KMS-11 (cell line): ENCODE measurements around the gene DDAH1.

ENCODE experiments used
- H2AFZ ChIP-seq: fragments of 200-600 bp; sonication (generic); 2 replicates; pipeline ENCODE4 v1.6.1; 2016; ENCODE audit warnings: antibody characterized with exemption, mixed run types, low read depth
- H3K27ac ChIP-seq: fragments of 200-600 bp; sonication (generic); 2 replicates; pipeline ENCODE4 v1.6.1; 2016; ENCODE audit warnings: mild to moderate bottlenecking, mixed run types
- H3K27me3 ChIP-seq: fragments of 200-600 bp; sonication (generic); 2 replicates; pipeline ENCODE4 v1.6.1; 2017; ENCODE audit warnings: mild to moderate bottlenecking, low read depth, mixed run types, moderate library complexity; ENCODE audit not compliant: insufficient read depth
- H3K36me3 ChIP-seq: fragments of 200-600 bp; sonication (generic); 2 replicates; pipeline ENCODE4 v1.6.1; 2017; ENCODE audit warnings: mild to moderate bottlenecking, mixed run types; ENCODE audit not compliant: insufficient read depth
- H3K4me1 ChIP-seq: fragments of 200-600 bp; sonication (generic); 2 replicates; pipeline ENCODE4 v1.6.1; 2016; ENCODE audit warnings: mild to moderate bottlenecking, low read depth, mixed run types; ENCODE audit not compliant: poor library complexity, severe bottlenecking
- H3K4me2 ChIP-seq: fragments of 200-600 bp; sonication (generic); 2 replicates; pipeline ENCODE4 v1.7.0; 2016; ENCODE audit warnings: mild to moderate bottlenecking, mixed run types
- H3K4me3 ChIP-seq: fragments of 200-600 bp; sonication (generic); IDR thresholded peaks from 2 replicates; pipeline ENCODE4 v1.6.1; 2017; ENCODE audit warnings: low read depth, low read length, mixed read lengths; ENCODE audit not compliant: insufficient read depth
- H3K79me2 ChIP-seq: fragments of 200-600 bp; sonication (generic); 2 replicates; pipeline ENCODE4 v1.6.1; 2016; ENCODE audit warnings: low read depth, mixed run types; ENCODE audit not compliant: insufficient read depth
- H3K9ac ChIP-seq: fragments of 200-600 bp; sonication (generic); 2 replicates; pipeline ENCODE4 v1.6.1; 2016; ENCODE audit warnings: mild to moderate bottlenecking, mixed run types
- H4K20me1 ChIP-seq: fragments of 200-600 bp; sonication (generic); 2 replicates; pipeline ENCODE4 v1.6.1; 2016; ENCODE audit warnings: mild to moderate bottlenecking, mixed run types; ENCODE audit not compliant: insufficient read depth
- TF ChIP-seq, protein P1 (sequence below): fragments of 200-600 bp; sonication (generic); conservative IDR thresholded peaks from 2 replicates; pipeline ENCODE4 v1.6.1; 2017; ENCODE audit warnings: low read depth, mild to moderate bottlenecking, antibody characterized with exemption, low read length, moderate library complexity, mixed read lengths

Gene DDAH1

DNA sequence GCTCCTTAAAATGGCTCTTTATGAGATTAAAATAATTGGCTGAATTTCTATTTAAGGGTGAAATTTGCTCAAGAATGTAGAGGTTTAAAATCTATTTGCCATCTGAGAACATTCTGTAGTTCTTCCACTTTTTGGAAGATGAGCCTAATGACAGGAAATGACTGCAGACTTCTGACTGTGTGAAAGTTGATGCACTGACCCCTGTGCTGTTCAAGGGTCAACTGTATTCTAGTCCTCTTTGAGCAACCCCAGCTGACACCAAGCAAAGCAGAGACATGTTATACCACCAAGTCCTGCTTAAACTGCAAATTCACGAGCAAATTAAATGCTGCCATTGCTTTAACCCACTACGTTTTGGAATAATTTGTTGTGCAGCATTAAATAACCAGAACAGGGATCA is 26.6 kb downstream of the DDAH1 start:
- H3K36me3 ChIP-seq = no peaks in the 10 kb centered on the region
- TF ChIP-seq, protein P1, sequence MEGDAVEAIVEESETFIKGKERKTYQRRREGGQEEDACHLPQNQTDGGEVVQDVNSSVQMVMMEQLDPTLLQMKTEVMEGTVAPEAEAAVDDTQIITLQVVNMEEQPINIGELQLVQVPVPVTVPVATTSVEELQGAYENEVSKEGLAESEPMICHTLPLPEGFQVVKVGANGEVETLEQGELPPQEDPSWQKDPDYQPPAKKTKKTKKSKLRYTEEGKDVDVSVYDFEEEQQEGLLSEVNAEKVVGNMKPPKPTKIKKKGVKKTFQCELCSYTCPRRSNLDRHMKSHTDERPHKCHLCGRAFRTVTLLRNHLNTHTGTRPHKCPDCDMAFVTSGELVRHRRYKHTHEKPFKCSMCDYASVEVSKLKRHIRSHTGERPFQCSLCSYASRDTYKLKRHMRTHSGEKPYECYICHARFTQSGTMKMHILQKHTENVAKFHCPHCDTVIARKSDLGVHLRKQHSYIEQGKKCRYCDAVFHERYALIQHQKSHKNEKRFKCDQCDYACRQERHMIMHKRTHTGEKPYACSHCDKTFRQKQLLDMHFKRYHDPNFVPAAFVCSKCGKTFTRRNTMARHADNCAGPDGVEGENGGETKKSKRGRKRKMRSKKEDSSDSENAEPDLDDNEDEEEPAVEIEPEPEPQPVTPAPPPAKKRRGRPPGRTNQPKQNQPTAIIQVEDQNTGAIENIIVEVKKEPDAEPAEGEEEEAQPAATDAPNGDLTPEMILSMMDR = no peak
- H2AFZ ChIP-seq = no peak overlapping the region
- no peak overlapping the region for H3K4me3 ChIP-seq
- no peaks in the 10 kb centered on the region for H4K20me1 ChIP-seq
- no peak overlapping the region for H3K27ac ChIP-seq
- no peak overlapping the region for H3K4me2 ChIP-seq
- H3K4me1 ChIP-seq = no peaks in the 10 kb centered on the region
- no peaks in the 10 kb centered on the region for H3K79me2 ChIP-seq
- H3K9ac ChIP-seq = no peak overlapping the region
- H3K27me3 ChIP-seq = no peaks in the 10 kb centered on the region

DNA sequence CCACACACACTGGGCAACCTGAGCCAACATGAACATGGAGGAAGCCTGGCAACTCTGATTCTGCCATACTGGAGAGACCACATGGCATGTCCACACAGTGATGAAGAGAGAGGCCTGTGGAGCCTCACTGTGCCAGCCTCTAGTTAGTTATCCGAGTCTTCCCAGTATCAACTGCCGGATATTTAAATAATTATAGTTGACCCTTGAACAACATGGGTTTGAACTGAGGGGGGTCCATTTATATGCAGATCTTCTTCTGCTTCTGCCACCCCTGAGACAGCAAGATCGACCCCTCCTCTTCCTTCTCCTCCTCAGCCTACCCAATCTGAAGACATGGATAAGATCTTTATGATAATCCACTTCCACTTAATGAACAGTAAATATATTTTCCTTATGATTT is 27.8 kb downstream of the DDAH1 start:
- Histone ChIP-seq H3K4me1 (no peaks in the 10 kb centered on the region), H3K4me2 (no peak overlapping the region), H3K9ac (no peak overlapping the region), H3K27ac (no peak overlapping the region), H3K27me3 (no peaks in the 10 kb centered on the region), H3K4me3 (no peak overlapping the region), H2AFZ (no peak overlapping the region), H3K36me3 (no peaks in the 10 kb centered on the region), H4K20me1 (no peaks in the 10 kb centered on the region), H3K79me2 (no peaks in the 10 kb centered on the region)
- TF ChIP-seq, protein P1 = no peak

DNA sequence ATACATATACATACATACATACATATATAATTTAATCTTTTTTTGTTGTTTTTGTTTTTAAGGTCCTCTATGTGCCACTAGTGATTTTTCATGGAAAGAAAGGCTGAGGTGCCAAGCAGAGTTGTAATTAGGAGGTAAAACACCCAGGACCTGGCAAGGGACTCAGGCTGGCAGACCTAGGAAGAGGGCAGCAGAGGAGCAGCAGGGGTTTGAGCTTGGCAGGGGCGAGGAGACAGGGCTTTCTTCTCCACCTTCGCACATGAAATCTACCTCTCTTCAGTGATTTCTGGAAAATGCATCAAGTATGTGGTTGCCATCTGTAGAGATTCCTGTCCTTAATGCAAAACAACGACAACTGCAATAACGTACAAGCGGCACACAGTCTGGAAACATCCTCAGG is 31.9 kb downstream of the DDAH1 start:
- Histone ChIP-seq H3K4me1 (no peaks in the 10 kb centered on the region), H3K27ac (no peak overlapping the region), H3K9ac (no peak overlapping the region), H2AFZ (no peak overlapping the region), H3K27me3 (no peaks in the 10 kb centered on the region), H3K4me2 (no peak overlapping the region), H3K36me3 (no peaks in the 10 kb centered on the region), H3K4me3 (no peak overlapping the region), H3K79me2 (no peaks in the 10 kb centered on the region), H4K20me1 (no peaks in the 10 kb centered on the region)
- TF ChIP-seq, protein P1 = no peak

DNA sequence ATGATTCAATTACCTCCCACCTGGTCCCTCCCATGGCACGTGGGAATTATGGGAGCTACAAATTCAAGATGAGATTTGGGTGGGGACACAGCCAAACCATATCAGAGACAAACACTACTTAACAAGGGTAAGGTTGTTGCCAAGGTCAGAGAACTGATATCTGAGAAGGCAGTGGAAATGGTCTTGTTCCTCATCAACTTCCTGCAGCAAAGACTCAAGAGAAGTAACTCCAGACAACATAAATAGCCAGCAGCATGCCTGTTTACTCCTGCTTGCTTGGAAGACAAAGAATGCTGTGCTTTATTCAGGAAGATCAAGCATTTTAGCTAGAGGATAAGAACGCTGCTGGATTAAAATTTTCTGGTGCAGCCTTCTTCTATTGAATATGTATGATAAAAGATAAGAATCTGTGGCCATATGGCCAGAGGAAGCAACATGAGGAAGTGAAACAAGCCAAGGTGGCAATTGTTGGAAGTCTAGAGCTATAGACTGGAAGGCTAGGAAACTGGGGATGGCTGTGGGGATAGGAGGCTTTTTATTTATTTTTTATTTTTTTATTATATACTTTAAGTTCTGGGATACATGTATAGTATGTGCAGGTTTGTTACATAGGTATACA is 36.4 kb downstream of the DDAH1 start:
- Histone ChIP-seq H3K36me3 (no peaks in the 10 kb centered on the region), H3K27me3 (no peaks in the 10 kb centered on the region), H2AFZ (no peak overlapping the region), H3K79me2 (no peaks in the 10 kb centered on the region), H3K9ac (no peak overlapping the region), H3K4me3 (no peak overlapping the region), H4K20me1 (no peaks in the 10 kb centered on the region), H3K4me2 (no peak overlapping the region), H3K4me1 (no peaks in the 10 kb centered on the region), H3K27ac (no peak overlapping the region)
- TF ChIP-seq, protein P1 = no peak
